HepG2 (cell line): ENCODE results near the gene MEA1. TPM values are rescaled to one million over a fixed set of nuclear protein-coding genes. Genes with fewer than 3 reads are reported as not detected.

Experiments
- ARNT ChIP-seq: fragments of 450-650 bp; IDR thresholded peaks from 2 replicates; pipeline ENCODE4 v1.6.1; 2017
- BRD4 ChIP-seq: sonication (generic); formaldehyde crosslinking; IDR thresholded peaks from 2 replicates; pipeline ENCODE4 v1.4.0; 2020; ENCODE audit warnings: missing genetic modification reagents
- CEBPG ChIP-seq: IDR thresholded peaks from 2 replicates; pipeline ENCODE4 v1.6.1; 2016
- HNRNPK ChIP-seq: fragments of 200-400 bp; formaldehyde crosslinking; IDR thresholded peaks from 2 replicates; pipeline ENCODE4 v1.6.1; 2018; ENCODE audit warnings: low read length, low read depth, moderate library complexity, mild to moderate bottlenecking; ENCODE audit not compliant: poor library complexity, severe bottlenecking
- HOXD1 ChIP-seq: sonication (generic); formaldehyde crosslinking; IDR thresholded peaks from 2 replicates; pipeline ENCODE4 v1.5.0; 2020; ENCODE audit warnings: missing genetic modification reagents
- MED13 ChIP-seq: sonication (generic); formaldehyde crosslinking; IDR thresholded peaks from 2 replicates; pipeline ENCODE4 v1.5.0; 2020; ENCODE audit warnings: missing genetic modification reagents
- SMARCE1 ChIP-seq: fragments of 450-650 bp; IDR thresholded peaks from 2 replicates; pipeline ENCODE4 v1.6.1; 2017; ENCODE audit warnings: borderline replicate concordance
- ZNF207 ChIP-seq: fragments of 450-650 bp; IDR thresholded peaks from 2 replicates; pipeline ENCODE4 v1.6.1; 2016; ENCODE audit warnings: antibody characterized with exemption, borderline replicate concordance
- ZNF224 ChIP-seq: sonication (generic); formaldehyde crosslinking; IDR thresholded peaks from 2 replicates; pipeline ENCODE4 v1.5.0; 2020; ENCODE audit warnings: mild to moderate bottlenecking, missing genetic modification reagents
- ZNF281 ChIP-seq: sonication (generic); formaldehyde crosslinking; IDR thresholded peaks from 2 replicates; pipeline ENCODE4 v1.4.0; 2020; ENCODE audit warnings: missing genetic modification reagents, borderline replicate concordance
- ZNF337 ChIP-seq: sonication (generic); formaldehyde crosslinking; IDR thresholded peaks from 2 replicates; pipeline ENCODE4 v1.5.1; 2020; ENCODE audit warnings: missing genetic modification reagents, low read depth, mild to moderate bottlenecking, borderline replicate concordance
- ZNF343 ChIP-seq: sonication (generic); formaldehyde crosslinking; IDR thresholded peaks from 2 replicates; pipeline ENCODE4 v1.4.0; 2020; ENCODE audit warnings: mild to moderate bottlenecking, missing genetic modification reagents
- ZNF350 ChIP-seq: sonication (generic); formaldehyde crosslinking; IDR thresholded peaks from 2 replicates; pipeline ENCODE4 v1.4.0; 2020; ENCODE audit warnings: mild to moderate bottlenecking, low read depth, missing genetic modification reagents, borderline replicate concordance
- ZNF768 ChIP-seq: sonication (generic); formaldehyde crosslinking; IDR thresholded peaks from 2 replicates; pipeline ENCODE4 v1.4.0; 2020; ENCODE audit warnings: missing genetic modification reagents
- ZNF883 ChIP-seq: sonication (generic); formaldehyde crosslinking; IDR thresholded peaks from 2 replicates; pipeline ENCODE4 v1.5.1; 2020; ENCODE audit warnings: mild to moderate bottlenecking, missing genetic modification reagents; ENCODE audit errors: not compliant biosample characterization
- polyA plus RNA-seq, 8 experiments: library from polyadenylated mRNA; depleted of rRNA in 3 of 8; stranded (reverse) in 7 of 8; unstranded in 1 of 8; fragments of >200 nt; fragmentation: Illumina TruSeq in 4 of 8; extraction: Trizol in 4 of 8; gene quantifications; 2 replicates each; pipeline versions ENCODE4 v1.2.1 to v1.2.3, GENCODE V29; 2011 to 2016; ENCODE audit warnings: low read depth in 4 of 8, missing spikeins in 1 of 8, mixed read lengths in 1 of 8; ENCODE audit not compliant: insufficient read depth in 1 of 8
- total RNA-seq, 5 experiments: library from RNA; depleted of rRNA; stranded (reverse); fragments of >200 nt; fragmentation: Illumina TruSeq; extraction: Trizol; gene quantifications; 2 replicates each; pipeline ENCODE4 v1.2.3, GENCODE V29; 2016; ENCODE audit warnings: low read depth in 1 of 5
- TF ChIP-seq, protein P1 (sequence below), 2 experiments: fragments of 450-650 bp in 1 of 2; sonication (generic) in 1 of 2; formaldehyde crosslinking in 1 of 2; IDR thresholded peaks; 2 replicates each; pipeline versions ENCODE4 v1.6.1 to v1.8.0; 2016 to 2022; ENCODE audit warnings: antibody characterized with exemption in 1 of 2, mild to moderate bottlenecking in 1 of 2, missing genetic modification reagents in 1 of 2
- TF ChIP-seq, protein P2 (sequence below): sonication (generic); formaldehyde crosslinking; IDR thresholded peaks from 2 replicates; pipeline ENCODE4 v1.5.0; 2020; ENCODE audit warnings: missing genetic modification reagents

MEA1 gene
- total and polyA plus RNA-seq, 2 of the 13 experiments (the other 11 are each of a cell fraction or from before 2014, with no cell fraction given) = 75.6 to 86.2 TPM

- no peak for TF ChIP-seq ZNF350 (CRISPR knock-in tag)
- no peak for TF ChIP-seq MED13 (CRISPR knock-in tag)
- TF ChIP-seq HNRNPK = no peak
- TF ChIP-seq ZNF337 (CRISPR knock-in tag) = no peak
- TF ChIP-seq ZNF883 (CRISPR knock-in tag) = peak; percentile 82
- no peak for TF ChIP-seq SMARCE1
- no peak; the same call in 1 of the 2 replicates for TF ChIP-seq ZNF343 (CRISPR knock-in tag)
- no peak for TF ChIP-seq CEBPG (CRISPR knock-in tag)
- no peak for TF ChIP-seq ZNF768 (CRISPR knock-in tag)
- peak; percentile 66; the same call in 1 of the 2 replicates for TF ChIP-seq ZNF281 (CRISPR knock-in tag)
- no peak for TF ChIP-seq ZNF207
- TF ChIP-seq, protein P1, sequence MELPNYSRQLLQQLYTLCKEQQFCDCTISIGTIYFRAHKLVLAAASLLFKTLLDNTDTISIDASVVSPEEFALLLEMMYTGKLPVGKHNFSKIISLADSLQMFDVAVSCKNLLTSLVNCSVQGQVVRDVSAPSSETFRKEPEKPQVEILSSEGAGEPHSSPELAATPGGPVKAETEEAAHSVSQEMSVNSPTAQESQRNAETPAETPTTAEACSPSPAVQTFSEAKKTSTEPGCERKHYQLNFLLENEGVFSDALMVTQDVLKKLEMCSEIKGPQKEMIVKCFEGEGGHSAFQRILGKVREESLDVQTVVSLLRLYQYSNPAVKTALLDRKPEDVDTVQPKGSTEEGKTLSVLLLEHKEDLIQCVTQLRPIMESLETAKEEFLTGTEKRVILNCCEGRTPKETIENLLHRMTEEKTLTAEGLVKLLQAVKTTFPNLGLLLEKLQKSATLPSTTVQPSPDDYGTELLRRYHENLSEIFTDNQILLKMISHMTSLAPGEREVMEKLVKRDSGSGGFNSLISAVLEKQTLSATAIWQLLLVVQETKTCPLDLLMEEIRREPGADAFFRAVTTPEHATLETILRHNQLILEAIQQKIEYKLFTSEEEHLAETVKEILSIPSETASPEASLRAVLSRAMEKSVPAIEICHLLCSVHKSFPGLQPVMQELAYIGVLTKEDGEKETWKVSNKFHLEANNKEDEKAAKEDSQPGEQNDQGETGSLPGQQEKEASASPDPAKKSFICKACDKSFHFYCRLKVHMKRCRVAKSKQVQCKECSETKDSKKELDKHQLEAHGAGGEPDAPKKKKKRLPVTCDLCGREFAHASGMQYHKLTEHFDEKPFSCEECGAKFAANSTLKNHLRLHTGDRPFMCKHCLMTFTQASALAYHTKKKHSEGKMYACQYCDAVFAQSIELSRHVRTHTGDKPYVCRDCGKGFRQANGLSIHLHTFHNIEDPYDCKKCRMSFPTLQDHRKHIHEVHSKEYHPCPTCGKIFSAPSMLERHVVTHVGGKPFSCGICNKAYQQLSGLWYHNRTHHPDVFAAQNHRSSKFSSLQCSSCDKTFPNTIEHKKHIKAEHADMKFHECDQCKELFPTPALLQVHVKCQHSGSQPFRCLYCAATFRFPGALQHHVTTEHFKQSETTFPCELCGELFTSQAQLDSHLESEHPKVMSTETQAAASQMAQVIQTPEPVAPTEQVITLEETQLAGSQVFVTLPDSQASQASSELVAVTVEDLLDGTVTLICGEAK (IDR thresholded peaks at IDR 0.05) = no peak
- TF ChIP-seq, protein P1 (CRISPR knock-in tag; IDR thresholded peaks at IDR 0.05) = no peak
- 0 out of 2 replicates have a peak, but pooled peaks have one; percentile 15 for TF ChIP-seq ZNF224 (CRISPR knock-in tag)
- no peak for TF ChIP-seq ARNT
- TF ChIP-seq, protein P2, sequence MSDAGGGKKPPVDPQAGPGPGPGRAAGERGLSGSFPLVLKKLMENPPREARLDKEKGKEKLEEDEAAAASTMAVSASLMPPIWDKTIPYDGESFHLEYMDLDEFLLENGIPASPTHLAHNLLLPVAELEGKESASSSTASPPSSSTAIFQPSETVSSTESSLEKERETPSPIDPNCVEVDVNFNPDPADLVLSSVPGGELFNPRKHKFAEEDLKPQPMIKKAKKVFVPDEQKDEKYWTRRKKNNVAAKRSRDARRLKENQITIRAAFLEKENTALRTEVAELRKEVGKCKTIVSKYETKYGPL (CRISPR knock-in tag) = no peak
- no peak for TF ChIP-seq HOXD1 (CRISPR knock-in tag)
- no peak for TF ChIP-seq BRD4 (CRISPR knock-in tag)
These were observed 39.2 kb upstream of the MEA1 start (continued) for GRCh38 chr6:43052842-43053544.
